Measurements from ENCODE around the gene TAS2R41.
"Not testable (repeated sequence)": the region's sequence is repeated elsewhere in the genome, so short reads cannot be mapped to it uniquely, and the experiment has no call there.

TAS2R41 gene

GRCh38 chr7:143485094-143485493 is 7.4 kb downstream of the TAS2R41 start:
- no peak for TF ChIP-seq CTCF (conservative IDR thresholded peaks at IDR 0.05; ENCODE audit: low read length)
- no peak for DNase-seq (ENCODE audit: low read depth)
- no peak overlapping the region for H3K4me3 ChIP-seq (ENCODE audit: low read length)

- no peak overlapping the region for H3K4me3 ChIP-seq (ENCODE audit: low read length)
- TF ChIP-seq CTCF (conservative IDR thresholded peaks at IDR 0.05; ENCODE audit: low read length), result no peak
- DNase-seq (ENCODE audit: low read depth), result peak; percentile 69
Observed at GRCh38 chr7:143485500-143485899, 7.8 kb downstream of the TAS2R41 start.

- not testable (repeated sequence) for DNase-seq (ENCODE audit: low read depth); H3K4me3 ChIP-seq (ENCODE audit: low read length)
Observed at GRCh38 chr7:143486266-143486665, 8.6 kb downstream of the TAS2R41 start.

GRCh38 chr7:143487061-143487460 is 9.4 kb downstream of the TAS2R41 start:
- no peak for DNase-seq (ENCODE audit: low read depth)
- no peak for TF ChIP-seq CTCF (conservative IDR thresholded peaks at IDR 0.05; ENCODE audit: low read length)
- no peak overlapping the region for H3K4me3 ChIP-seq (ENCODE audit: low read length)

- H3K4me3 ChIP-seq (ENCODE audit: low read length), result no peak overlapping the region
- no peak for TF ChIP-seq CTCF (conservative IDR thresholded peaks at IDR 0.05; ENCODE audit: low read length)
- DNase-seq (ENCODE audit: low read depth), result peak; percentile 54
Observed at GRCh38 chr7:143487566-143487965, 9.9 kb downstream of the TAS2R41 start.

- peak; percentile 75 for TF ChIP-seq CTCF (conservative IDR thresholded peaks at IDR 0.05; ENCODE audit: low read length)
- DNase-seq (ENCODE audit: low read depth), result peak; percentile 33
- H3K4me3 ChIP-seq (ENCODE audit: low read length), result no peak overlapping the region
Observed at GRCh38 chr7:143490717-143491306, 13.1 kb downstream of the TAS2R41 start.

GRCh38 chr7:143492043-143492471 is 14.4 kb downstream of the TAS2R41 start:
- no peak for TF ChIP-seq CTCF (conservative IDR thresholded peaks at IDR 0.05; ENCODE audit: low read length)
- no peak overlapping the region for H3K4me3 ChIP-seq (ENCODE audit: low read length)
- DNase-seq (ENCODE audit: low read depth), result peak; percentile 63

All from AG10803 (cell line).